Measurements from ENCODE around the gene CCDC97. TPM values are rescaled to one million over a fixed set of nuclear protein-coding genes. Genes with fewer than 3 reads are reported as not detected.
A peak's percentile ranks its signal among the peaks of the same experiment; 100 is the strongest.

CCDC97 gene
- total RNA-seq, 1 donor from 2014 or later = 21.8 TPM

DNA sequence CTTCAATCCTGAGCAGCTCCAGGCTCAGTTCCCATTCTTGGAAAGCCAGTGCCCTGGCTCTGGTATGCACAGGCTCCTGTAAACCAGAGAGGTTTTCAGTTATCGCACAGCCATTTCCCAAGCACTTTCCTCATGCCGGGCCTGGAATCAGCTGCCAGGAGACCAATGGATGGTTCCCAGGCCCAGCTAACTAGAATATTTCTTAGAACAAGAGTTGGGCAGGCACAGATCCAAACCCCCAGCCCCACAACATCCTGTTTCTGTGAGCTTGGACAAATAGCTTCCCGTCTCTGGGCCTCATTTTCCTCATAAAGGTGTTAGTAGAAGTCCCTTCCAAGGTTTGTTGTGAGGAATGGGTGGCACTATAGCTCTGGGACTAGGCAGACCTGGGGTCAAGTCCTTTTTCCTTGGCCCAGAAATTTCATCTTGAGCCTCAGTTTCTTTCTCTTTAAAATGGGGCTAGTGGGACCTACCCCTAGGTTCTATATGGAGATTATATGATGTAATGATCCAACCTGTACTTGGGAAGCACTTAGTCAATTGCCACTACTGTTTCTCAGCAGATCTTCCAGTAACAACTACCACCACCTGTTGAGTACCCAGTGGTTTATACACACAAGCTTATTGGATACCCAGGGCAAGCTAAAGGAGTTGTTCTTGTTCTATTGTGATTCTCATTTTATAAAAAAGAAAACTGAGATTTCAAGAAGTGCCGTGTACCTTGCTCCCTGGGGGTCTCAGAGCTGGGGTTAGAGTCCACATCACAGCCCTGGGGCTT is 5.1 kb upstream of the CCDC97 start:
- no peak overlapping the region for H3K4me3 Mint-ChIP-seq (ENCODE audit: unreplicated experiment)

GRCh38 chr19:41305927-41306793 is 3.8 kb upstream of the CCDC97 start:
- DNase-seq (ENCODE audit: low spot score) = peak; percentile 83
- Mint-ChIP-seq H3K36me3 (ENCODE audit: low read depth) (peaks cover 31% of the 10 kb centered on the region), H3K9me3 (ENCODE audit: low read depth) (no peaks in the 10 kb centered on the region), H3K27me3 (ENCODE audit: low read depth) (no peaks in the 10 kb centered on the region), H3K4me1 (ENCODE audit: low read depth) (peaks cover 20% of the 10 kb centered on the region), H3K4me3 (ENCODE audit: unreplicated experiment) (no peak overlapping the region), H3K27ac (ENCODE audit: unreplicated experiment) (peak overlapping the region; percentile 94)
- TF ChIP-seq, protein P1, sequence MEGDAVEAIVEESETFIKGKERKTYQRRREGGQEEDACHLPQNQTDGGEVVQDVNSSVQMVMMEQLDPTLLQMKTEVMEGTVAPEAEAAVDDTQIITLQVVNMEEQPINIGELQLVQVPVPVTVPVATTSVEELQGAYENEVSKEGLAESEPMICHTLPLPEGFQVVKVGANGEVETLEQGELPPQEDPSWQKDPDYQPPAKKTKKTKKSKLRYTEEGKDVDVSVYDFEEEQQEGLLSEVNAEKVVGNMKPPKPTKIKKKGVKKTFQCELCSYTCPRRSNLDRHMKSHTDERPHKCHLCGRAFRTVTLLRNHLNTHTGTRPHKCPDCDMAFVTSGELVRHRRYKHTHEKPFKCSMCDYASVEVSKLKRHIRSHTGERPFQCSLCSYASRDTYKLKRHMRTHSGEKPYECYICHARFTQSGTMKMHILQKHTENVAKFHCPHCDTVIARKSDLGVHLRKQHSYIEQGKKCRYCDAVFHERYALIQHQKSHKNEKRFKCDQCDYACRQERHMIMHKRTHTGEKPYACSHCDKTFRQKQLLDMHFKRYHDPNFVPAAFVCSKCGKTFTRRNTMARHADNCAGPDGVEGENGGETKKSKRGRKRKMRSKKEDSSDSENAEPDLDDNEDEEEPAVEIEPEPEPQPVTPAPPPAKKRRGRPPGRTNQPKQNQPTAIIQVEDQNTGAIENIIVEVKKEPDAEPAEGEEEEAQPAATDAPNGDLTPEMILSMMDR (IDR thresholded peaks at IDR 0.05) = no peak

More for the DNA sequence above, 5.1 kb upstream of the CCDC97 start:
- H3K36me3 Mint-ChIP-seq (ENCODE audit: low read depth) = peaks cover 37% of the 10 kb centered on the region
- H3K4me1 Mint-ChIP-seq (ENCODE audit: low read depth) = peaks cover 20% of the 10 kb centered on the region
- H3K27ac Mint-ChIP-seq (ENCODE audit: unreplicated experiment) = no peak overlapping the region
- no peak for DNase-seq (ENCODE audit: low spot score)
- H3K27me3 Mint-ChIP-seq (ENCODE audit: low read depth) = no peaks in the 10 kb centered on the region
- TF ChIP-seq, protein P1 (IDR thresholded peaks at IDR 0.05) = no peak
- H3K9me3 Mint-ChIP-seq (ENCODE audit: low read depth) = no peaks in the 10 kb centered on the region

GRCh38 chr19:41307090-41307875 is 2.7 kb upstream of the CCDC97 start:
- TF ChIP-seq, protein P1 (IDR thresholded peaks at IDR 0.05) = no peak
- Mint-ChIP-seq H3K36me3 (ENCODE audit: low read depth) (peaks cover 25% of the 10 kb centered on the region), H3K27ac (ENCODE audit: unreplicated experiment) (peak overlapping the region; percentile 94), H3K4me1 (ENCODE audit: low read depth) (peaks cover 31% of the 10 kb centered on the region), H3K4me3 (ENCODE audit: unreplicated experiment) (no peak overlapping the region), H3K9me3 (ENCODE audit: low read depth) (no peaks in the 10 kb centered on the region), H3K27me3 (ENCODE audit: low read depth) (no peaks in the 10 kb centered on the region)
- DNase-seq (ENCODE audit: low spot score) = no peak

DNA sequence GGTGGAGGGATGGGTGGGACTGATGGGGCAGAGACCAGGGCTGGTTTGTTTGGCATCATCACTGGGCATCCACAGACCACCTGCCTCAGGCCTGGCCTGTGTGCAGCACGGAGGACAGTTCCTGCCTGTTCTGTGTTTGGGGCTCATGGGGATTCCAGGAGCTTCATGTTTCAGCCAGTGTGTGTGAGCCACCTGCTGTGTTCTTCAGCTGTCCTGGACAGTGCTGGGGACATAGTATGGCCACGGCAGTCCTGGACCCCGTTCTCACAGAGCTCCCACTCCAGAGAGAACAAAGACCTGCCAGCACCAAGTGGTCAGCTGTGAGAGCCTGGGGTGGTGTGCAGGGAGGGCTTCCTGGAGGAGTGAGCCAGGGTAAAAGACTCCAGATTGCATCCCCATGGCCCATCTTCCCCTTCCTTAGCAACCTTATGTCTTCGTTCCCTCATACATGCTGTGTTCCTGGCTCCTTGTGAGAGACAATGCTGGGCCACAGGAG is 2.0 kb upstream of the CCDC97 start:
- Mint-ChIP-seq H3K9me3 (ENCODE audit: low read depth) (no peaks in the 10 kb centered on the region), H3K27me3 (ENCODE audit: low read depth) (no peaks in the 10 kb centered on the region), H3K36me3 (ENCODE audit: low read depth) (peaks cover 22% of the 10 kb centered on the region), H3K4me1 (ENCODE audit: low read depth) (peaks cover 36% of the 10 kb centered on the region), H3K4me3 (ENCODE audit: unreplicated experiment) (peak overlapping the region; percentile 27), H3K27ac (ENCODE audit: unreplicated experiment) (peak overlapping the region; percentile 94)
- TF ChIP-seq, protein P1 (IDR thresholded peaks at IDR 0.05) = no peak
- DNase-seq (ENCODE audit: low spot score) = peak; percentile 59

Measured in chondrocyte (in vitro differentiated cells).